Gastroesophageal sphincter (tissue), 3 donors: ENCODE data around the gene ITPRIPL2.

Experiments
- EP300 ChIP-seq: sonication (generic); formaldehyde crosslinking; IDR thresholded peaks from one replicate; pipeline ENCODE4 v1.6.1; 2017; ENCODE audit warnings: antibody characterized with exemption, mild to moderate bottlenecking
- POLR2A ChIP-seq, 2 donors: fragments of 450-650 bp; IDR thresholded peaks; one replicate each; pipeline ENCODE4 v1.6.1; 2017; ENCODE audit warnings: antibody characterized with exemption in 2 of 2, mild to moderate bottlenecking in 2 of 2, moderate library complexity in 1 of 2
- POLR2AphosphoS5 ChIP-seq: sonication (generic); formaldehyde crosslinking; IDR thresholded peaks from one replicate; pipeline ENCODE4 v1.6.1; 2017; ENCODE audit warnings: antibody characterized with exemption
- TF ChIP-seq, protein P1 (sequence below), 4 experiments: fragments of 200-600 bp in 2 of 4; fragments of 450-650 bp in 2 of 4; sonication (generic) in 1 of 4; IDR thresholded peaks; one replicate each; pipeline ENCODE4 v1.5.1; 2017 to 2019; ENCODE audit warnings: antibody characterized with exemption in 4 of 4, mild to moderate bottlenecking in 2 of 4, moderate library complexity in 2 of 4

DNA sequence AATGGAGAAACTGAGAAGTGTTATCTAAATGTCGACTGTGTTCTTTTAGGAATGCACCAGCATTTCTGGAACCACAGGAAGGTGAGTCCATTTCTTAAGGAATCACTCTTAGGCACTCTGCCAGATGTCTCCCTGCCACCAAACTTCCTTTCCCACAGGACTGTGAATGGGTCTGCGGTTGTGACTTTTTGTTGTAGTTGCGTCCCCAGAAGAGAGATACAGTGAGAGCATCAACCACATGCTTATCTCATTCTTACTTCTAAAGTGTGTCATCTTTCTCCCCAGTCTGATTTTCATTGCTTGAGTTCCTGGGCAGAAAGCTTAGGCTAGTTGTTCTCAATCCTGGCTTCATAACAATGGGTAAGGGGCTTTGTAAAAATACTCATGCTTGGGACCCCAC is 13.4 kb downstream of the ITPRIPL2 start:
- TF ChIP-seq POLR2AphosphoS5, result no peak
- TF ChIP-seq, protein P1, sequence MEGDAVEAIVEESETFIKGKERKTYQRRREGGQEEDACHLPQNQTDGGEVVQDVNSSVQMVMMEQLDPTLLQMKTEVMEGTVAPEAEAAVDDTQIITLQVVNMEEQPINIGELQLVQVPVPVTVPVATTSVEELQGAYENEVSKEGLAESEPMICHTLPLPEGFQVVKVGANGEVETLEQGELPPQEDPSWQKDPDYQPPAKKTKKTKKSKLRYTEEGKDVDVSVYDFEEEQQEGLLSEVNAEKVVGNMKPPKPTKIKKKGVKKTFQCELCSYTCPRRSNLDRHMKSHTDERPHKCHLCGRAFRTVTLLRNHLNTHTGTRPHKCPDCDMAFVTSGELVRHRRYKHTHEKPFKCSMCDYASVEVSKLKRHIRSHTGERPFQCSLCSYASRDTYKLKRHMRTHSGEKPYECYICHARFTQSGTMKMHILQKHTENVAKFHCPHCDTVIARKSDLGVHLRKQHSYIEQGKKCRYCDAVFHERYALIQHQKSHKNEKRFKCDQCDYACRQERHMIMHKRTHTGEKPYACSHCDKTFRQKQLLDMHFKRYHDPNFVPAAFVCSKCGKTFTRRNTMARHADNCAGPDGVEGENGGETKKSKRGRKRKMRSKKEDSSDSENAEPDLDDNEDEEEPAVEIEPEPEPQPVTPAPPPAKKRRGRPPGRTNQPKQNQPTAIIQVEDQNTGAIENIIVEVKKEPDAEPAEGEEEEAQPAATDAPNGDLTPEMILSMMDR (IDR thresholded peaks at IDR 0.05), result no peak
- no peak for TF ChIP-seq POLR2A (IDR thresholded peaks at IDR 0.05)
- no peak for TF ChIP-seq EP300
